ENCODE results near the gene HDAC9. TPM values are rescaled to one million over a fixed set of nuclear protein-coding genes. Genes with fewer than 3 reads are reported as not detected.

The HDAC9 gene
- total RNA-seq, 2 donors from 2014 or later: 8.3 to 31.9 TPM

DNA sequence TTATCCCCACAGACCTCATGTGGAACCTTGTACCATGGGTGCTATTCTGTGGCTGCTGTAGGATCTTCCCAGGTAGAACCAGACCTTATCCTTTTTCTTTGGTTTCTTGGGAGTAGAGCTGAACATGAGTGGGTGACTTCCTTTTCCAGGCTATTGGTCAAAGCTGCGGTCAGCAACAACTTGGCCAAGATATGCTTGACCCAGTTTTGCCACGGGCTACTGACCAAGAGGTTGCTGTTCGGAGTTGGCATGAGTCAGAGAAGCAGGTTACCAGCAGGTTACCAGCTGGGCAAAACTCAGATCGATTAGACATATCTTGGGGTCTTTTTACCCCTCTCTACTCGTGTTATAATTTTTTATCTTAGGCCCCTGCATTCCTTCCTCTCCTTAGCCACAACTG is 36.7 kb upstream of the HDAC9 start:
- no peak overlapping the region for H3K4me3 ChIP-seq
- H3K9me3 ChIP-seq: no peaks in the 10 kb centered on the region
- H3K27me3 ChIP-seq (replicated peaks; ENCODE audit: insufficient read depth): no peaks in the 10 kb centered on the region
- no peaks in the 10 kb centered on the region for H3K36me3 ChIP-seq
- H3K27ac ChIP-seq: no peak overlapping the region
- H3K4me1 ChIP-seq (replicated peaks): no peaks in the 10 kb centered on the region
- no peak for DNase-seq (ENCODE audit: low spot score)
- TF ChIP-seq POLR2A (IDR thresholded peaks at IDR 0.05) (no peak), POLR2AphosphoS5 (IDR thresholded peaks at IDR 0.05) (no peak)
- TF ChIP-seq, protein P1, sequence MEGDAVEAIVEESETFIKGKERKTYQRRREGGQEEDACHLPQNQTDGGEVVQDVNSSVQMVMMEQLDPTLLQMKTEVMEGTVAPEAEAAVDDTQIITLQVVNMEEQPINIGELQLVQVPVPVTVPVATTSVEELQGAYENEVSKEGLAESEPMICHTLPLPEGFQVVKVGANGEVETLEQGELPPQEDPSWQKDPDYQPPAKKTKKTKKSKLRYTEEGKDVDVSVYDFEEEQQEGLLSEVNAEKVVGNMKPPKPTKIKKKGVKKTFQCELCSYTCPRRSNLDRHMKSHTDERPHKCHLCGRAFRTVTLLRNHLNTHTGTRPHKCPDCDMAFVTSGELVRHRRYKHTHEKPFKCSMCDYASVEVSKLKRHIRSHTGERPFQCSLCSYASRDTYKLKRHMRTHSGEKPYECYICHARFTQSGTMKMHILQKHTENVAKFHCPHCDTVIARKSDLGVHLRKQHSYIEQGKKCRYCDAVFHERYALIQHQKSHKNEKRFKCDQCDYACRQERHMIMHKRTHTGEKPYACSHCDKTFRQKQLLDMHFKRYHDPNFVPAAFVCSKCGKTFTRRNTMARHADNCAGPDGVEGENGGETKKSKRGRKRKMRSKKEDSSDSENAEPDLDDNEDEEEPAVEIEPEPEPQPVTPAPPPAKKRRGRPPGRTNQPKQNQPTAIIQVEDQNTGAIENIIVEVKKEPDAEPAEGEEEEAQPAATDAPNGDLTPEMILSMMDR (IDR thresholded peaks at IDR 0.05): no peak
- 88% methylated on average over 5 of the region's 5 CpGs for WGBS
- intact Hi-C loops (cut with DNase I): no loop called here

DNA sequence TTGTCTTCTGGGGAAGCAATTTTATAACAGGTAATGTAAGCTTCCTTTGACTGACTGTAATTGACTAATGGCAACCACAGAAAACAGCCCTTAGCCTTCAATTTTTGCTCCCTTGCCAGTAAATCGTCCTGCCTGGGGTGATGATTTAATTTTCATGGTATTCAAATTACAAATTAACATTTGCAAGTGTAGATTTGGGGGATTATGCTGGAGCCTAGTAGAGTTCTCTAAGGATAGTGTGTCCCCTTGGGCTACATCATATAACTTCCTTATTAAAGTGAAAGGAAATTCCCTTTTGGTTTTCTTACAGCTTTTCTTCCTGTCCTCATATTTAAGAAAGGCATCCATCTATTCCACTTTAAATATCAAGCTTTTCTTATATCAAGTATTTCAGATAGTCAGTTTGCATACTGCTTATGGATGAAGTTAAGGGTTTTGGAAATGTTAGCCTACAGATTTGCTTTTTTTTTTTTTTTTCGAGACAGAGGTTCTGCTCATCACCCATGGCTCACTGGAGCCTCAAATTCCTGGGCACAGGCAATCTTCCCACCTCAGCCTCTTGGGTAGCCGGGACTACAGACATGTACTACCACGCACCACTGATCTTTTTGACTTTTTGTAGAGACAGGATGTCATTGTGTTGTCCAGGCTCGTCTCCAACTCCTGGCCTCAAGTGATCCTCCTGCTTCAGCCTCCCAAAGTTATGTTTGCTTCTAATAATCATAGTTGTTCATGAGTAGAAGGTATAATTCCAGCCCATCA is 35.9 kb upstream of the HDAC9 start:
- no peak overlapping the region for H3K27ac ChIP-seq
- WGBS: 78% methylated on average over 5 of the region's 5 CpGs
- intact Hi-C loops (cut with DNase I): no loop called here

DNA sequence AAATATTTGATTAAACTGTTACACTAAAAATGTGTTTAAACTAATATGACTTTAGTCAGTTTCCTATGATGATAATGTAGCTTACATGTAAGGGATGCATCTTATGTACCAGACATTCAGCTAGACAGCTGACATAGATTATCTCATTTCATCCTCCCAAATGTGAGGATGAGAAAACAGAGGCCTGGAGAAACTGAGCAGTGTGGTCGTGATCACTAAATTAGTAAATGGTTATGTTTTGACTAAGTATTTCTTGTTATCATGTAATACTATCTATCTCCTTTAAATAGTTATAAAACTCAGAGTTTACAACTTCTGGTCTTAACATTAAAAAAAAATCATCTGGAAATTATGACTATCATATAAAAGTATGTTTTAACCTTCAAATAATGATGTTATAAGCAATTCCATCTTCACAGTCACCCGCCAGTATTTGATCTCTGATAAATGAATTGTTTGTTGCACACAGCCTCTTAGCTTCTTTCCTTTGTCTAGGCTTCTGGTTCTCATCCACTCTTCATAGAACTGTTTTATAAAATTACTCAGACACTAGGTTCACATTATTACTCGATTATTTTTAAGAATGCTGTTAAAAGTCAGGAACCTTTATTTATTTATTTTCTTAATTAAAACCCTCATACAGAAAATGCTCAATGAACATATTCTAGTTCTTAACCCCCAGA is 33.6 kb upstream of the HDAC9 start:
- intact Hi-C loops (cut with DNase I): no loop called here
- Histone ChIP-seq H3K27ac (no peak overlapping the region), H3K27me3 (replicated peaks; ENCODE audit: insufficient read depth) (no peaks in the 10 kb centered on the region), H3K4me1 (replicated peaks) (no peaks in the 10 kb centered on the region), H3K4me3 (no peak overlapping the region), H3K9me3 (no peaks in the 10 kb centered on the region), H3K36me3 (no peaks in the 10 kb centered on the region)
- WGBS: 77% methylated on average over 3 of the region's 3 CpGs
- no peak for DNase-seq (ENCODE audit: low spot score)
- TF ChIP-seq POLR2A (IDR thresholded peaks at IDR 0.05) (no peak), POLR2AphosphoS5 (IDR thresholded peaks at IDR 0.05) (no peak)

More for the DNA sequence above, 35.9 kb upstream of the HDAC9 start:
- TF ChIP-seq, protein P1 (IDR thresholded peaks at IDR 0.05): no peak
- no peak for TF ChIP-seq POLR2A (IDR thresholded peaks at IDR 0.05)
- TF ChIP-seq POLR2AphosphoS5 (IDR thresholded peaks at IDR 0.05): no peak
- H3K36me3 ChIP-seq: no peaks in the 10 kb centered on the region
- H3K4me3 ChIP-seq: no peak overlapping the region
- no peaks in the 10 kb centered on the region for H3K27me3 ChIP-seq (replicated peaks; ENCODE audit: insufficient read depth)
- DNase-seq (ENCODE audit: low spot score): no peak
- H3K9me3 ChIP-seq: no peaks in the 10 kb centered on the region
- H3K4me1 ChIP-seq (replicated peaks): no peaks in the 10 kb centered on the region

DNA sequence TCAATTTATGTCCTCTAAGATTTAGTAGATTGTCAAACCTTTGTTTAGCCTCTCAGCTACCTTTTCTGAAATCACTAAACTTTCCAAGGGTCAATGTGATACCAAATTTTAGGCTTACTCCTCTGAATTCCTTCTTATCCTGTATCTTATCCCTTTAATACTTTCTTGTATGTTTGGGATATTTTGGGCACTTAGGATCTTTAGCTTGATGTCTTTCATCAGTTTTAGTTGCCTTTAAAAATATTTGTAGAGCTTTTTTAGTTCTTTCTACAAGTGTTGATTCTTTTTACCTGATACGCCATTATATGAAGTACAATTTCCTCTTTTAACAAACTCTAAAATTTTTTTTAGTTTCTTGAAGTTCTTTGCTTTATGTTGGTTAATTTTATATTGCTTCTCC is 30.7 kb upstream of the HDAC9 start:
- no peaks in the 10 kb centered on the region for H3K27me3 ChIP-seq (replicated peaks; ENCODE audit: insufficient read depth)
- intact Hi-C loops (cut with DNase I): no loop called here
- H3K27ac ChIP-seq: no peak overlapping the region
- WGBS: 100% methylated on average over 1 of the region's 1 CpG
- DNase-seq (ENCODE audit: low spot score): no peak
- no peaks in the 10 kb centered on the region for H3K36me3 ChIP-seq
- TF ChIP-seq POLR2AphosphoS5 (IDR thresholded peaks at IDR 0.05) (no peak), POLR2A (IDR thresholded peaks at IDR 0.05) (no peak)
- TF ChIP-seq, protein P1 (IDR thresholded peaks at IDR 0.05): no peak
- H3K4me1 ChIP-seq (replicated peaks): no peaks in the 10 kb centered on the region
- no peak overlapping the region for H3K4me3 ChIP-seq
- no peaks in the 10 kb centered on the region for H3K9me3 ChIP-seq

DNA sequence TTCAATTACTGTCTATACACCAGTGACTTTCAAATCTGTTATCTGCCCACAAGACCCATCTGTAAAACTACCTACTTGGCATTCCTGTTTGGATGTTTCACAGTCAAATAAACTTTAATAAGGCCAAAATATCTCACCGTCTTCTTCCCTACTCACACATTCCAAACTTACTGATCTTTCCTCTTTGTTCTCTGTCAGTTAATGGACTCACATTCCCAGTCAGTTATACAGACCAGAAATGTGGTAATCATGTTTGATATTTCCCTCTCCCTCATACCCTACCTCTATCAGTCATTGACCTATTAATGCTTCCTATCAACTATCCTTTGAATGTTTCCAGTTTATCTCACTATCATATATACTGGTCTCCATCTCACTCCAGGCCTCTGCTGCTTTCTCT is 28.5 kb upstream of the HDAC9 start:
- intact Hi-C loops (cut with DNase I): no loop called here
- no peak for TF ChIP-seq POLR2A (IDR thresholded peaks at IDR 0.05)
- TF ChIP-seq POLR2AphosphoS5 (IDR thresholded peaks at IDR 0.05): no peak
- TF ChIP-seq, protein P1 (IDR thresholded peaks at IDR 0.05): no peak
- Histone ChIP-seq H3K4me1 (replicated peaks) (no peaks in the 10 kb centered on the region), H3K4me3 (no peak overlapping the region), H3K9me3 (no peaks in the 10 kb centered on the region), H3K36me3 (no peaks in the 10 kb centered on the region), H3K27ac (no peak overlapping the region), H3K27me3 (replicated peaks; ENCODE audit: insufficient read depth) (no peaks in the 10 kb centered on the region)
- DNase-seq (ENCODE audit: low spot score): no peak
- 32% methylated on average over 1 of the region's 1 CpG for WGBS

Measured in prostate gland (tissue), 2 donors.